Mammary epithelial cell (primary cell): ENCODE results near the gene CHRM3.

ENCODE experiments used
- EZH2 ChIP-seq: IDR thresholded peaks from 2 replicates; pipeline ENCODE4 v1.6.1; 2012; ENCODE audit warnings: low read length, inconsistent platforms, borderline replicate concordance
- TF ChIP-seq, protein P1 (sequence below), 2 donors: IDR thresholded peaks in 1 of 2; conservative IDR thresholded peaks in 1 of 2; 2 replicates each; pipeline ENCODE4 v1.5.1; 2011 to 2012; ENCODE audit warnings: inconsistent platforms in 2 of 2, low read length in 2 of 2, mild to moderate bottlenecking in 2 of 2, control low read depth in 1 of 2, low read depth in 1 of 2; ENCODE audit not compliant: insufficient read depth in 1 of 2; ENCODE audit errors: extremely low read depth in 1 of 2

DNA sequence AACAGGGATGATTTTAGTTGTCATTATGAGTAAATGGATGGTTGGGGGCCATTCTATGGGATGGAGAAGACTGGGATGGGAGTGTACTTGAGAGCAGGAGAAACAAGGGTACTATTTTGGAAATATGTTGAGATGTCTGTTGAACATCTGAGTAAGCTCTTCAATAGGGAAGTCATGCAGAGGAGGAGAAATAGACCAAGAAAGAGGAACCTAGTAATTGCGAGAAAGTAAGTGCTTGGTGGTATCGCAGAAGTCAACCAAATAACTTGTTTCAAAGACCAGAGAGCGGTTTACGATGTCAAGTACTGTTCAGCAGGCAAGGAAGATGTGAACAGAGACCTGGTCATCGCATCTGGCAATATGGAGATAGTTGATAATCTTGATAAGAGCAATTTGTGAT is 22.4 kb upstream of the CHRM3 start:
- TF ChIP-seq, protein P1, sequence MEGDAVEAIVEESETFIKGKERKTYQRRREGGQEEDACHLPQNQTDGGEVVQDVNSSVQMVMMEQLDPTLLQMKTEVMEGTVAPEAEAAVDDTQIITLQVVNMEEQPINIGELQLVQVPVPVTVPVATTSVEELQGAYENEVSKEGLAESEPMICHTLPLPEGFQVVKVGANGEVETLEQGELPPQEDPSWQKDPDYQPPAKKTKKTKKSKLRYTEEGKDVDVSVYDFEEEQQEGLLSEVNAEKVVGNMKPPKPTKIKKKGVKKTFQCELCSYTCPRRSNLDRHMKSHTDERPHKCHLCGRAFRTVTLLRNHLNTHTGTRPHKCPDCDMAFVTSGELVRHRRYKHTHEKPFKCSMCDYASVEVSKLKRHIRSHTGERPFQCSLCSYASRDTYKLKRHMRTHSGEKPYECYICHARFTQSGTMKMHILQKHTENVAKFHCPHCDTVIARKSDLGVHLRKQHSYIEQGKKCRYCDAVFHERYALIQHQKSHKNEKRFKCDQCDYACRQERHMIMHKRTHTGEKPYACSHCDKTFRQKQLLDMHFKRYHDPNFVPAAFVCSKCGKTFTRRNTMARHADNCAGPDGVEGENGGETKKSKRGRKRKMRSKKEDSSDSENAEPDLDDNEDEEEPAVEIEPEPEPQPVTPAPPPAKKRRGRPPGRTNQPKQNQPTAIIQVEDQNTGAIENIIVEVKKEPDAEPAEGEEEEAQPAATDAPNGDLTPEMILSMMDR (conservative IDR thresholded peaks at IDR 0.05 in 1 of 2, IDR thresholded peaks at IDR 0.05 in 1 of 2; ENCODE audit: extremely low read depth in 1 of 2, insufficient read depth in 1 of 2, low read depth in 1 of 2, low read length in 2 of 2): no peak
- TF ChIP-seq EZH2: no peak
